GM18520 (cell line): ENCODE data around the gene C1QTNF12.
A peak's percentile ranks its signal among the peaks of the same experiment; 100 is the strongest.

Source experiments
- ATAC-seq: cut with Tn5 transposase; IDR thresholded peaks from one replicate; pipeline ENCODE4 v1.9.1; 2021; ENCODE audit not compliant: unreplicated experiment

C1QTNF12 gene

DNA sequence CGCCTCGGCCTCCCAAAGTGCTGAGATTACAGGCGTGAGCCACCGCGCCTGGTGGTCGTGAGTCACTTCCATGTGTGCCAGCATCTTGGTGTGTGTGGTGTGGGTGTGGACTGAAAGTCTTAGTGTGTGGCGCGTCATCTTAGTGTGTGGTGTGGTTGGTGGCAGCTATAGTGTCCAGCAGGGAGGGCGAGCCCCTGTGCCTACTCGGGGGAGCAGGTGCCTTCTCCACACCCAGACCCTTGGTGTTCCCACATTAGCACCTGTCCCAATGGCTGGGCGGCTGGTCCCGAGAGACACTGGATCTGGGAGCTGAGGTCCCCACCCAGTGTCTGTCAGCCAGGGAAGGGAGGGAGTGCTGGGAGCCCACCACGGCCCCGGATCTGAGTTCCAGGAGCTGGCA lies 36.5 kb upstream of the C1QTNF12 start:
- no peak for ATAC-seq

DNA sequence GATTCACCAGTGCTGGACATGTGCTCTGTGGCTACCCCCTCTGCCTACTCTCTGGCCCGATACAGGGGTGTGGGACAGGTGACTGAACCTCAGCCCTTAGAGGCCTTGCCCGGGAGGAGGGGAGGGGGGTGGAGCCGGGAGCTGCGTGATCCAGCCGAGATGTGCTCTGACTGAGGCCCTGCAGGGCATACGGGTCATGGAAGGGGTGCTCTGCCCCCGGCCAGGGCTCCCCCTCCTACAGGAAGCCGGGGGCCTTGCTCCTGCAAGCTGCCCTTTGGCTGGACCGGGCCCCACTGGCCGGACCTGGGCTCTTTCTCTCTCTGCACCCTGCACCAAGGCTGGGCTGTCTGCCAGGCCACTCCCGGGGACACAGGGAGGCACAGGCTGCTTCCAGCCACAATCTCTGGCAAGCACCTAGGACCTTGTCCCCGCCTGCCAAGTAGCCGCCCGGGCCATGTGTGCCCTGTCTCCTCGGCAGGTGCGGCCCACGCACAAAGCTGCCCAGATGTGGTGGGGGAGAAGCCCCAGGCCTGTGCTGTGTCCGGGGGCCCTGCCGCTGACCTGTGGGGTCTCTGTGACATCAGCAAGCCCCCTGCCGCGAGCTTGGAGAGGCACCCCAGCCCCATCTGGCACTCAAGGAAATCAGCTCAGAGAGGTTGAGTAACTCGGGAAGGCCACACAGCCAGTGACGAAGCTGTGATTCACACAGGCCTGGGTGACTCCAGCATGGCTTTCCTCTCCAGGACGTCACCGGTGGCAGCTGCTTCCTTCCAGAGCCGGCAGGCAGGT lies 35.2 kb upstream of the C1QTNF12 start:
- ATAC-seq, result no peak

DNA sequence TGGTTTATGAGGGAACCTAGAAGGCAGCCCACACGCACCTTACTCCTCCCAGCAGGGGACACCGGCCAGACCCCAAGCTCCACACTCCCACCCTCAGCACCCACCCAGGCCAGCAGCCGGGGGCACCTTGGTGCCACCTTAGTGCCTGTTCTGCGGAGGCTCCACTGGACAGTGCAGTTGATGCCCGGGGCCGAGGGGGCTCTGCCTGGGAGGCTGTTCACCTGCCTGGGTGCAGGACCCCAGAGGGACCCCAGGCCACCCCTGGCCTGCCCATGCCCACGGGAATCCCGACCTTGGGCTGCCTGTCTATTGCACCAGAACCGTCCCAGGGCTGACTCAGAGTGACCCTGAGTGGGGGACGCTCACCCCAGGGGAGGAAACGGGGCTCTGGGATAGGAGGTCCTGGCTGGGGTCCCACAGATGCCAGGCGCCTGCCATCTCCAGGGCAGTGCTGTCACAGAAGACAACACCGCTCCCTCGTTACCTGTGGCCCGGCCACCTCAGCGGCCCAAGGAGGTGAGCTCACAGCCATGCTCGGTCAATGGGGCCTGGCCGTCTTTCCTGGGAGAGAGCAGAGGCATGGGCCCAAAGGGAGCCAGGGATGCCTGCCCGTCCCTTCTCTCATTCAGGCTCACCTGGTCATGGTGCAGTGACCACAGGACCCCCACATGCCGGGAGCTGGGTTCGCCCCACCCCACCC lies 34.4 kb upstream of the C1QTNF12 start:
- no peak for ATAC-seq

DNA sequence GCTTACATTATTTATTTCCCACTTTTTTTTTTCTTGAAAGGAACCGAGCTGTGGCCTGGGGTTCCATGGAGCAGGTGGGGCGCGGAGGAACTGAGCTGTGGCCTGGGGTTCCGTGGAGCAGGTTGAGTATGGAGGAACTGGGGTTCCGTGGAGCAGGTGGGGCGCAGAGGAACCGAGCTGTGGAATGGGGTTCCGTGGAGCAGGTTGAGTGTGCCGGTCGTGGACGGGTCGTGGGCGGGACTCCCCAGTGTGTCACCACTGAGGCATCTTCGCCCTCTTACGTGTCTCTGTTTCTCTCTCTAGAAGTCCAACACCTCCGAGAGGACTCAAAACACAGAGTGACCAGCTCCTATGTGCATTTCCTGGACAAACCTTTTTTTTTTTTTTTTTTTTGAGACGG lies 32.5 kb upstream of the C1QTNF12 start:
- ATAC-seq, result no peak

DNA sequence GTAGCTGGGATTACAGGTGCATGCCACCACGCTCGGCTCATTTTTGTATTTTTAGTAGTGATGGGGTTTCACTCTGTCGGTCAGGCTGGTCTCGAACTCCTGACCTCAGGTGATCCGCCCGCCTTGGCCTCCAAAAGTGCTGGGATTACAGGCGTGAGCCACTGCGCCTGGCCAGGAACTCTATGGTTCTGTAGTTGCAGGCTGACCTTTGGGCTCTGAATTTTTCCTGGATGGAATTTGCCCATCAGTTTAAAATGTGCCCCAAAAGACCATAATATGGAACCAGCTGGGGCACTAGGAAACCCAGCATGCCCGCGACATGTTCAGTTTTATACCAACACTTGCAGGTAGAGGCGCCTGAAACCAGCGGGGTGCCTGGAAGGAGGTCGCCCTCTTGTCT lies 32.1 kb upstream of the C1QTNF12 start:
- no peak for ATAC-seq

DNA sequence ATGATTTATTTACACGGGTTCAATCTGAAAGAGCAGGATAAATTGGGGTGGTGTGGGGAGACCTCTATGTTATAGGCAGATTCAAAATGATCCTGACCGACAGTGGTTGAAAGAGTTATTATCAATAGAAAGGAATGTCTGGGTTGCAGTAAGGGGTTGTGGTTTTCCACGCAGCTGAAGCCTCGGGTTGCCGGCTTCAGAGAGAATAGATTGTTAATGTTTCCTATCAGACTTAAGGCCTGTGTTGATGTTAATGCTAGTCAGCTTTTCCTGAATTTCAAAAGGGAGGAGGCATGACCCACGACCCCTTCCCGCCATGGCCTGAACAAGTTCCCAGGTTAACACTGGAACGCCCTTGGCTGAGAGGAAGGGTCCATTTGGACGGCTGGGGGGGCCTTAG lies 29.3 kb upstream of the C1QTNF12 start:
- no peak for ATAC-seq

DNA sequence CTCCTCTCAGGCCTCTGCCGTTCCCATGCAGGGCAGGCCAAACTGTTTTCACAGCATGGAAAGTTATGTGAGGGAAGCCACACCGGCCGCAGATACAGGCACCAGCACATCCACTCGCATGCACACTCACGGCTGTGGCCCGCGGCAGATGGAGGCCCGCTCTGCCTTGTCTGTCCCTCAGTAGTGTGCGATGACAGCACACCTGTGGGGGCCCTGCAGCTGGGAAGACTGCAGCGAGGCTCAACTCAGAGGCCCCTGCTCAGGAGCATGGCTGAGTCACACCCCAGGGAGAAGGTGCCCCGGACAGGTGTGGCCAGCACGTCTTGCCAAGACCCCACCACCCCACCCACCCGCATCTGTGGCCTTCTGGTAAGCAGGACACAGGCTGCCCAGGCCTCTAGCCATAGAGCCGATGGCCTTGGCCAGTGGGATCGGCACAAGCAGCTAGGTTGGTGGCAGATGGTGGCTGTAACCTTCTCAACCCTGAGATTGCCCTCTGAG lies 28.5 kb upstream of the C1QTNF12 start:
- no peak for ATAC-seq

DNA sequence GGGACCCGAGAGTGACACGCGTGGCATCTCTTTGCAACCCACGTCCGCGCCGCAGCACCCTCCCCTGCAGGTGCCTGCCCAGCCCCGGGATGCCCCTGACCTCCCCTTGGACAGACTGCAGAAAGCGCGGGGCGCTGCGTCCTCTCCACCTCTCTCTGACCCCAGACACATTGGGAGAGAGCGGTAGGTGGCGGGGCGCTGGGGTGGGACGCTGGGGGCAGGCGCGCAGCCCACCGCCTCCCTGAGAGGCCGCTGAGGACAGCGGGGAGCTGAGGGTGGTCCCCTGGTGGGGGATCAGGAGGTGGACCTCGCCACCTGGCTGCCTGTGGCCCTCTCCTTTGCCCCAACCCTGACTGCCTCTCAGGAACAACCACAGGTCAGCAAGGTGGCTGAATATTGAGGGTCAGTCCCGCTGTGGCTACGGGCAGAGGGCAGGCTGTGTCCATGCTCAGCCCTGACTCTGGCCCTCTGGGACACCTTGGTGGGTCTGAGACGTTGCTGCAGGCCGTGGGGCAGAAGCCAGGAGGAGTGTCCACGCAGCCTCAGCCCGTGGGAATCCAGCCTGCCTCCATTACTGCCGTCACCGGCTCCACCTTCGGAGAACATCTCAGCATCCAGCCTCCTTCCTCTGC lies 27.9 kb upstream of the C1QTNF12 start:
- ATAC-seq, result no peak

DNA sequence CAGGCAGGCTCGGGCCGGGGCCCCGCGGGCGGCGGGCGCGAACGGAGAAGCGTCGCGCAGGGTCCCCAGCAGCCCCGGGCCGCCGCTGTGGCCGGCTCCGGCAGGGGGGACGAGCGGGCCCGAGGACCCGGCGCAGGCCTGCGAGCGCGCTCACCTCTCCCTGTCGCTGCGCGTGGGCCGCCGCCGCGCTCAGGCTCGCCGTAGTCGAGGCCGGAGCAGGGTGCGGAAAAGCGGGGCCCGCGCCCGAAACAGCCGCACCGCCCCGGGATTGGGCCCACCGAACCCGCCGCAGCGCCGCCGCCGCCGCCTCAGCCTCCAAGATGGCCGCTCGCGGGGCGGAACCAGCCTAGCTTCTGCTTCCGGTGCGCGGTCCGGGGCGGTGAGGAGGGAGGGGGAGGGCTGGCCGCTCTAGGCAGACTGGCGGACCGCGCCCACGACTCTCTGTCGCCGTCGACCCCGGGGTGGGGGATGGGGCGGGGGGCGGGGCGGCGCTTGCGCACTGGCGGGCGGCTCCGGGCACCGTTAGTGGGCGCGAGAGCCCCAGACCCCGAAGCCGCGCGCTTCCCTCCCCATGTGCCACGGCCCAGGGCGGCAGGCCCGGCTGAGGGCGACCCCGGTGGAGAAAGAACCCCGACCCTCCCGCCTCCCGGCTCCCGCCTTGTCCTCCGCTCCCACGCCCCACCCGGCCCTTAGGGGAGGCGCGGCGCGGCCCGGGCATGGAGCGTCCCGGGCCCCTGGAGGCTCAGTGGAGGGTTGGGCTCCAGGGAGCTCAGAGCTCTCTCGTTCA lies 27.2 kb upstream of the C1QTNF12 start, which contains the start of gene UBE2J2:
Gene UBE2J2 (minus strand): TSS at position 343 of the 787 bp plus-strand sequence. CDS start 5,862 bp downstream, outside the sequence.
- ATAC-seq, result peak; percentile 76

DNA sequence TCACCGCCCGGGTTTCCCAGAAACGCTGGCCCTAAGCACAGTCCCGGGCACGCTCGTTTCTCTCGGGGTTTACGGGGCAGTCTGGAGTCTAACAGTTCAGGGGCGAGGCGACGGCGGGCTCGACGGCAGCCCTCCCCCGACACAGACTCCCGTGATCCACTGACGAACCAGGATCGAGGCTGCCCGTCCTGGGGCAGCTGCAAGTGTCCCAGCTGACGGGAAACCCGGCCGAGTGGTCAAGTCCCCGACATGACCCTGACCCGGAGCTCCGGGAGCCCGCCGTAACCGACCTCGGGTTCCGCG lies 26.6 kb upstream of the C1QTNF12 start:
- no peak for ATAC-seq

DNA sequence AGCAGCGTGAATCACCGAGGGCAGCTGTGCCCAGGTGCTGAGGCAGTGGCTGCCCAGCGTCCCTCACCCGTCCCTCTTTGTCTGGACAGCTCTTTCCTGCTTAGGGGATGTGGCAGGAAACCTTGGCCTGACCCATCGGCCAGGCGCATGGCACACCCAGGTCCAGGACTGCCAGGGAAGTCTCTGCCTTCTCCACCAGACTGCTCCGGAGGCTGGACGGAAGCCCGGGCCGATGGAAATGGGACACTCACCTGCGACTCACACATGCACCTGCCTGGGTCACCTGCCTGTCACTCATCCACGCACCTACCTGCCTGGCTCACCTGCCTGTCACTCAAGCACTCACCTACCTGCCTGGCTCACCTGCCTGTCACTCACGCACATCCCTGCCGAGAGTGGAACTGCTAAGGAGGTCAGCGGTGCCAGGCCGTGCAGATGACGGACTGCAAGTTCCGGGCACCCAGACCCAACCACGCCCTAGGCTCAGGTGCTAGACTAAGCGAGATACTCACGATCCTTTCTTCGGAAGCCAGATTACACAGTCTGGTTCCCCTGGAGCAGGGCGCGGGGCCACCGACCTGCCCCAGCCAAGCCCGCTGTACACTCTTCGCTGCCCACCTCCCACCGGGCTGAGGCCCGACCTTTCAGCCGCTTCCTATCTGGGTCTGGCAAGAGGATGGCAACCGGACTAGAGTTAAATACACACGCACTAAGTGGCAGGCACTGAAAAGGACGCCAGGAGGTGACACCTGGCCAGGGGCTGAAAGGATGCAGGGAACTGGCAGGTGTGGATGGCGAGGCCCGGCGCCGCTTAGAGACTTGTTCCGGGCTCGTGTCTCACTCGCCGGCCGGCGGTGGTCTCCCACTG lies 26.1 kb upstream of the C1QTNF12 start:
- no peak for ATAC-seq

DNA sequence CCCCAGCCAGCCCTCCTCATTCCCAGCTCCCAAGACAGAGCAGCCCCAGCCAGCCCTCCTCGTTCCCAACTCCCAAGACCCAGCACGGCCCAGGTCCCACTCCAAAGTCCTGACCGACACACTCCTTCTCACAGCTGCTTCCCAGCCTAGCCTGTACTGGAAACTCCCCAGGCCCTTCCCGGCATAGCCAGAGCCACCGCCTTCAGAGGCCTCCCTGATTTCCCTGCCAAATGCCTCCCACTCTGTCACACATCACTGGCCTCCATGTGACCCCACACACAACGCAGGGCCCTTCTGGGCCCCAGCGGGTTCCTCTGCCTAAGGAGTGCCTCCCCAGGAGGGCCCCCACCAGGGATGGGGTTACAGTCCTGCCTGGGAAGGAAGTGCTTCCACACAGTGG lies 24.3 kb upstream of the C1QTNF12 start:
- no peak for ATAC-seq

DNA sequence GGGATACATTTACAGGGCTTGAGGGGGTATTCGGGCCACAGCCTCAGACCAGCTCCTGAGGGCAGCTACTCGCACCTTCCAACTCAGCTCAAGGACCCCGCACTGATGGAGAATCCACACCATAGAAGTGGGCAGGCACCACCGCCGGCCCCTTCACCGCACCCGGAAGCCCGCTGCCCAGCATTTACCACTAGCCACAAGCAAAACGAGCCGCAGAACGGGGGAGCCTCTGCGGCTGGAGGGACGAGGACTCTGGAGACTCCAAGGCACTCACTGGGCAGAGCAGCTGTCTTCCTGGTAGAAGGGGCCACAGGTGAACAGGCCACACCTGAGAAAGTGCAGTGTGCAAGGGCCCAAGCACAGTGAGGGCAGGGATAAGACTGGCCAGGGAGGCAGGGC lies 21.8 kb upstream of the C1QTNF12 start:
- no peak for ATAC-seq

DNA sequence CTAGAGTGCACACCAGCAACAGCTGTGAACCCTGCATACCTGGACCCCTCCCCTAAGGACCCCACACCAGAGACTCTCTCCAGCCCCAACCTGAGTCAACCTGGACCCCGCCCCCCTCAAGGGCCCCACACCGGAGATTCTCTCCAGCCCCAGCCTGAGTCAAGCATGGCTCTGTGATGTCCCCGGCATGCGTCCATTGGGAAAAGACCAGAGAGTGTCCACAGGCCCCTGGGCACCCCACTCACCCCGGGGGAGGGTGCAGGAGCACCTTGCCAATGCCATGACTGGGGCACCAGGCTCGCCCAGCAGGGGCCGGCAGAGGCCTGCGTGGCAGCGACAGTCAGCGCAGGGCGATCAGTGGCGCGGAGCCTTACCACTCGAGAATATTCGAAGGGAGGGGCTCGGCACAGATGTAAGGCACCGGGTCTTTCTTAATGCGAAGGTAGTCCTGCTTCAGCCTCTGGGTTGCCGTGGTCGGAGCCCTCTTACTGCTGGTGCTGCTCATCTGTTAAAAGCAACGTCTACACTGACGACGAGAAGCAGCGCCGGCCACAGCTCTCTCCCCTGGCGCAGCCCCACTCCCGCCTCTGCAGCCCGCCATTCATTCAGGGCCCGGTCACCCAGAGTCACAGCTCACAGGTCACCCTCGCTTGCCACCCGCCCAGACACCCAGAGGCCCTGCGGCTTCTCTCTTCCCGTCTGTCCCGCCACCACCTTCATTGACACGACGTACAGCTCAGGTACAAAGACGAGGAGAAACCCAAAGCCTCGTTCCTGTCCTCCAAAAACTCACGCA lies 21.2 kb upstream of the C1QTNF12 start:
- no peak for ATAC-seq

DNA sequence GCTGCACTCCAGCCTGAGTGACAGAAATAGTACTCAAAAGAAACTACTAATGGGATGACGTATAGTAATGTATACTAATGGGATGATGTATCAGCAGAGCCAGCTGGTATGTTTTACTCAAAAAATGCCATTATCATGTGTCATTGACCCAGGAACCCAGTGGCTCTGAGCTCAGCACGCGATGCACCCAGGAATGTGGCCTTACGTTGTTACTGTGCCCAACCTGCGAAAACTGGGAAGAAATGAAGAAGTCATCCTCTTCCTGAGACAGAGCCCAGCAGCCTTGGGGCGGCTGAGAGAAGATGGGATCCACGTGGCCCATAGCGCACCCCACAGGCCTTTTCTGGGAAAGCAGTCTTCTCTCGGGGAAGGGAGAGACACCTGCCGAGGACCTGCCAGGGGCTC lies 18.3 kb upstream of the C1QTNF12 start:
- no peak for ATAC-seq

DNA sequence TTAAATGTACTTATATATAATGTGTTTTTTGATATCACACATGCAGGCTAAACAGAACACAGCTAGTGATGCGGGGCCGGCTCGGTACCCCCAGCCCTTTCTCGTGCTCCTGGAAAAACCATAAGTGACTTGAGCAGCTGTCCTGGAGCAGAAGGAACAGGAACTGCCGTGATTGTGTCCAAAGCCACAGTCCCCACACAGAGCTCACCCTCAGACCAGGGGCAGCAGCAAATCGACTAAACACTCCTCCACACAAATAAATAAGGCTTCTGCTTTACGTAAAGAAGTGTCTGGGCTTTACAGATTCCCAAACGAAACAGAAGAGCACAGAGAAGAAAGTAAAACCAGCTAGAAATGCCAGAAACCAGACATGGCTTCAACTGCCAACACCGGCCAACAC lies 17.5 kb upstream of the C1QTNF12 start:
- no peak for ATAC-seq

DNA sequence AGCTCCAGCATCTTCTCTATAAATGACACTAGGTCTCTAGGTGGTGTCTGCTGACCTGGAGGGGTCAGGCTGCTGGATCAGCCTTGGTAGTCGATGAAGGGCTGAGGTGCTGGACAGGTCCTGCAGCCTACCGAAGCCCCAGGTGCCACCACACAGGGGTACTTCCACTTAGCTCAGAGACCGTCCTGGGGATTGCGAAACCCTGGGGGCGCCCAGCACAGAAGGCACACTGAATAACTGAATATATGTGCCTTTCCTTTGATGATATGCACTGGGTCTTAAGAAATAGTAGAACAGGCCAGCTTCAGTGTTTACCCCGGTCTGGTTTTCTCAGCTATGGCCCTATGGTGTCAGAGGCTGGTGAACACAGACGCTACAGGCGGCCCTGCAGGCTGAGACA lies 16.2 kb upstream of the C1QTNF12 start:
- no peak for ATAC-seq

DNA sequence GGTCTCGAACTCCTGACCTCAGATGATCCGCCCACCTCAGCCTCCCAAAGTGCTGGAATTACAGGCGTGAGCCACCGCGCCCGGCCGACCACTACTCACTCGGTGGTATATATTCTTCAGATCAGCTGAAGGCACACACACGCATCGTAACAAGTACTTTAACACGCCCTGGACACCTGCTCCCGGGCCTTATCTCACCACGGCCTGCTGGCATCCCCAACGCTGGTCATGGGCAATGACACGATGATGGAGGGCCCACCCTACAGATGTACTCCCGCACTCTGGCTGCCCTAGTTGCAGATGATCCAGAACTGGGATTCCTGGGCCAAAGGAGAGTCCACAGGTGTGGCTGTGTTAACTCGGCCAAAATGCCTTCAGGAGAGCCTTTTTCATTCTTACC lies 15.5 kb upstream of the C1QTNF12 start:
- ATAC-seq, result no peak

DNA sequence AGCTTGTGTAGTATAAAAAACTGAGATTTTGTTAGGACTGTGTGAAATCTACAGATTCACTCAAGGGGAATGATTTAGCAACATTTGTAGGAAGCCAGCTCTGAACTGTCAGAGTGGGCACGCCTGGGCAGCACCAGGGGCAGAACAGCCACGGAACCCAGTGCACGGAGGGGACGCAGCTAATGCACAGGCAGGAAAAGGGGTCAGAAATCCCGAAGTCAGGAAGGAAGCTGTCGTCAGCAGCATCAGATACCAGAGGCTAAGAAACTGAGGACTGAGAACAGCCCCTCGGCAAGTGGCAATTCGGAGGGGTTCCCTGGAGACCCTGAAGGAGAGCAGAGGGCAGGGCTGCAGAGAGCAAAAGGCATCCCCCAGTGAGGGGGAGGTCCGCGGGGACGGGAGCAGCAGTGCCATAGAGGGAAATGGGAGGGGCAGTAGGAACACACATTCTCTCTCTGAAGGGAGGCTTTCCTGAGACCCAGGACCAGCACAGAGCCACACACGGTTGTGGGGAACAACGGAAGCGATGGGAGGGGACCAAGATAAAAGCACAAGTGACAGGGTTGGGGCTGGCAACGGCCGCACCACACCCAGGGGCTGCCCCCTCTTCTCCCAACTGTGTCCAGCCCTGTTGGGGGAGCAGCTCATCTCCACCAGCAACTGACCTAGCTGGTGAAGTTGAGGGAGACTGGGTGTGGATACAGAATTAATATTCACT lies 14.5 kb upstream of the C1QTNF12 start:
- no peak for ATAC-seq
